DOHH2 (cell line): Measurements from ENCODE around the gene UNC13D.

Source experiments
- CTCF ChIP-seq: fragments of 200-600 bp; sonication (generic); IDR thresholded peaks from one replicate; pipeline ENCODE4 v1.5.1; 2014; ENCODE audit warnings: antibody characterized with exemption, mild to moderate bottlenecking, low read depth, low read length; ENCODE audit not compliant: poor library complexity, severe bottlenecking
- EZH2phosphoT487 ChIP-seq: fragments of 200-600 bp; sonication (generic); IDR thresholded peaks from 2 replicates; pipeline ENCODE4 v1.6.1; 2017; ENCODE audit warnings: borderline replicate concordance, mild to moderate bottlenecking, antibody characterized with exemption, low read length, moderate library complexity, mixed read lengths

- no peak for TF ChIP-seq CTCF
- no peak for TF ChIP-seq EZH2phosphoT487
Observed at GRCh38 chr17:75889454-75889853, 45.2 kb upstream of the UNC13D start.
